Hindlimb muscle (tissue), 1 donor: Measurements from ENCODE around the gene CNDP2. TPM values are rescaled to one million over a fixed set of nuclear protein-coding genes. Genes with fewer than 3 reads are reported as not detected.

Experiments
- DNase-seq: peaks from one replicate; pipeline ENCODE4 v3.0.0-alpha.2; 2013
- polyA plus RNA-seq: library from polyadenylated mRNA; unstranded; fragments of 120-200 nt; gene quantifications from one replicate; pipeline ENCODE4 v1.2.1, GENCODE V29; 2013; ENCODE audit not compliant: insufficient read length

The CNDP2 gene
- polyA plus RNA-seq, 1 donor, result 55.1 TPM

DNA sequence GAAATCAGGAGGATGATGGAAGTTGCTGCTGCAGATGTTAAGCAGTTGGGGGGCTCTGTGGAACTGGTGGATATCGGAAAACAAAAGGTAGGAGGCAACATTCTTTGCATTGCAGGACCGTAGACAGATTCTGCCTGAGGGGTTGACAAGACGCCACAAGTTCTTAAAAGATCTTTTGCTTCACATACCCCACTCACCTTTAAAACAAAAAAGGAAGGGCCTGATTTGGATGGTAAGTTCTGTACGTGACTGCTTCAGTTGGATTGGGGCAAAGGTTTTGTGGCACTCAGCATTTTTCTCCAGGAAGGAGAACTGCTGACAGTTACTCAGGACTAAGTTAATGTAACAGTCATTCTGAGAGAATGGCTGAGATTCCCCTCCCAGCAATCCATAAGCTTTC lies 5.2 kb downstream of the CNDP2 start:
- DNase-seq, result no peak

- DNase-seq, result no peak
These were observed 7.0 kb downstream of the CNDP2 start for GRCh38 chr18:74503137-74503536.

DNA sequence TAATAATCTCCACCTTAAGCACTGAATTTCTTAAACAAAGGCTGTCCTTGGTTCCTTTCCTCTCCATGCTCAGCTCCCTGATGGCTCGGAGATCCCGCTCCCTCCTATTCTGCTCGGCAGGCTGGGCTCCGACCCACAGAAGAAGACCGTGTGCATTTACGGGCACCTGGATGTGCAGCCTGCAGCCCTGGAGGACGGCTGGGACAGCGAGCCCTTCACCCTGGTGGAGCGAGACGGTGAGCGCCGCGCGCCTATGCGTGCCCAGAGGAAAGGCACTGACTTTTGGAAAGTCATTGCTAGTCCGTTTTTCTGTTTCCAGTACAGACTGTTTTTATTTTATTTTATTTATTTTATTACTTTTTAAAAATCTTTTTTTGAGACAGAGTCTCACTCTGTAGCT lies 9.6 kb downstream of the CNDP2 start:
- DNase-seq, result no peak

DNA sequence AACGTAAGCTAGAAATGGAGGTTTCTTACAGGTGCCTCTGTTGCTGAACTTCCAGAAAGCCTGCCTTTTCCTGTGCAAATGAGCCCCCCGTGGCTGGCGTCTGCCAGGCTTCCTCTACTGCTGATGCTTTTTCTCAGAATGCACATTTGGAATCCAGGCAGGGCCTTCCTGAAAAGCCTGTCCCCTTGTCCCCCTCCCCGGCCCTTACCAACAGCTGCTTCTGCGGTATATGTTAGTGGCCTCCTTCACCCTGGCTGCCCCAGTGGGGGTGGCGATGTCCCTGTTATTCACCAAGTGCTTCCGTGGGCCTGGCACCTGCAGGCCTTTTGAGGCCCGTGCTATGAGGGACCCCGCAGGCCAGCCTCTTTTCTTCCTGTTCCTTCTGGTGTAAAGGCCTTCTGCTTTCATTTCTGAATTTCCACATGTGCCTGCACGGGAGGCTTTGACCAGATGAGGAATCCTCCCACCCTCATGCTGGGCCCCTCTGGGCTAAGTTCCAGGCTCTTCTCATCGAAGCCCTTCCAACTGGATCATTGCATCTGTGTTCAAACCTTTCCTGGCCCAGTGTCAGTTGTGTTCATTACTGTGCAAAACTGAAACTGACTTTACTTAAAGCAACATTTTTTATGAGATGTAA lies 10.4 kb downstream of the CNDP2 start:
- peak; percentile 94 for DNase-seq

- no peak for DNase-seq
These were observed 11.1 kb downstream of the CNDP2 start for GRCh38 chr18:74507097-74507881.

DNA sequence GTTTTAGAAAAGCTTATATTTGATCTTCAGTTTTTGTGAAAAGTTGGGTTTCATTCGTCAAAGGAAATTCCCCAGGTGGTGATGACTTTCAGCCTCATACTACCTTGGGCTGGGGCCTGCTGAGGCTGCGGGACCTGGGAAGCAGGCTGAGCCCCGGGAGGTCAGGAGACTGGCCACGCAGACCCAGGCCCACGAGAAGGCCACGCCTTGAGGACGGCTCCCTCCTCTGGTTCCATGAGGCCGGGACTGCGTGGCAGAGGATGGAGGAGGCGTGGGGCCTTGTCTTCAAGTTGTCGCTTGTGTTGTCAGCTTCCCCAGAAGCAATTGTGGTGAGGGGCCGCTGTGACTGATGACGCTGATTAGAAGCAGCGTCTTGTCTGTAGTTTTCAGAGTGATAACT lies 11.8 kb downstream of the CNDP2 start:
- DNase-seq, result no peak

- DNase-seq, result no peak
These were observed 12.2 kb downstream of the CNDP2 start for GRCh38 chr18:74508366-74508765.

DNA sequence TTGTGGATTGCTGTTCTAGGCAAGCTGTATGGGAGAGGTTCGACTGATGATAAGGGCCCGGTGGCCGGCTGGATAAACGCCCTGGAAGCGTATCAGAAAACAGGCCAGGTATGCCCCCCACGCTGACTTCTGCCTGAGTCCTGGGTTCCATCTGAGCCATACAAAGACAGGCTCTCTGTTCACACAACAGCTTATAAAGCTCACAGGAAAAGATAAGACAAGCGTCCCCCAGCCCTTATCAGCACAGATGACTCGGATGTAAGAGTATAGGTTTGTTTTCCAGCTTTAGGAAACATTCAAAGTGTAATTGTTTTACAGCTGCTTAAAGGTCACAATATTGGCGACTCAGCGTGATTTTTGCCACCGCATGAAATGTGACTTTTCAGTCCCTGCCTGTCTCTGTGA lies 12.7 kb downstream of the CNDP2 start:
- no peak for DNase-seq

DNA sequence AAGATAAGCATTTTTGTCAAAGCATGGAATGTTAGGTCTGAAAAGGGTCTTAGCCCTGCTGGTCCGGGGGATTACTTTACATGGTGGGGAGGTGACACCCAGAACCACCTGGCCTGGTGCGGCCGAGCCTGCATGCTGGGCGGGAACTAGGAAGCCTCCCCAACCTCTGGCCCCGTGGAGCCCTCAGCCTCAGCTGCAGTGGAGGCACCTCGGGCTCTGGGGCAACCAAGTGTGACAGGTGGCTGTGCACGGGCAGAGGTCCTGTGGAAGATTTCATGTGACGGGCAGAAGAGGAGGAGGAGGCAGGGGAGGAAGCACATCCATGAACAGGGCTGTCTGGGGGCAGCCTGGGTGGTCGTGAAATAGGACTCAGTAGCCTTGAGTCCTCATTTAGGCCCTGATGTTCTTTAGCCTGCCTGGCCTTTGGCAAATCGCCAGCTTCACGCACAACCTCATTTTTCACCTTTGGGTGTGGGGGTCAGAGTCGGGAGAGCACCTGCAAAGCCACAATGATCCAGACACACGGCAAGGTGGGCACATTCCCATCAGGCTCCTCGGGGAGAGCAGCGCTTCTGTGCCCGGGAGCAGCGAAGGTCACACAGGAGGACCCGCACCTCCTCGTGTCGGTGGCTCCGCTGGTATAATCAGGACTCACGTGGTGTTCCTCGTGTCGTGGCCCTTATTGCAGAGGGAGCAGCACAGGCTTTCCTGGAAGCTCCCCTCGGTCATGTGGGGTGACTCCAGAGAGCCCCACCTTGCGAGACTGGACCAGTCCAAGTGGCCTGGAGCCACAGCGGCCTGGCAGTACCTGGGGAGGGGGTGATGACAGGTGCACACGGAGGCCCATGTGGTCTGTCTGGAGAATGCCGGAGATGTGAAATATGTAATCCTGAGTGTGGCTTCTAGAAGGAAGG lies 13.9 kb downstream of the CNDP2 start:
- DNase-seq, result no peak

DNA sequence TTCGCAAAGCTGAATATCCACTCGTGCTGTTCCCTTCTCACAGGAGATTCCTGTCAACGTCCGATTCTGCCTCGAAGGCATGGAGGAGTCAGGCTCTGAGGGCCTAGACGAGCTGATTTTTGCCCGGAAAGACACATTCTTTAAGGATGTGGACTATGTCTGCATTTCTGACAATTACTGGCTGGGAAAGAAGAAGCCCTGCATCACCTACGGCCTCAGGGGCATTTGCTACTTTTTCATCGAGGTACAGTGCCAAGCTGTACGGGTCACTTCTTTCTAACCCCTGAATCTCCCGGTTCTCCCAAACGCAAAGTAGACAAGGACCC lies 14.6 kb downstream of the CNDP2 start:
- DNase-seq, result no peak

- DNase-seq, result no peak
These were observed 15.7 kb downstream of the CNDP2 start for GRCh38 chr18:74511823-74512222.

DNA sequence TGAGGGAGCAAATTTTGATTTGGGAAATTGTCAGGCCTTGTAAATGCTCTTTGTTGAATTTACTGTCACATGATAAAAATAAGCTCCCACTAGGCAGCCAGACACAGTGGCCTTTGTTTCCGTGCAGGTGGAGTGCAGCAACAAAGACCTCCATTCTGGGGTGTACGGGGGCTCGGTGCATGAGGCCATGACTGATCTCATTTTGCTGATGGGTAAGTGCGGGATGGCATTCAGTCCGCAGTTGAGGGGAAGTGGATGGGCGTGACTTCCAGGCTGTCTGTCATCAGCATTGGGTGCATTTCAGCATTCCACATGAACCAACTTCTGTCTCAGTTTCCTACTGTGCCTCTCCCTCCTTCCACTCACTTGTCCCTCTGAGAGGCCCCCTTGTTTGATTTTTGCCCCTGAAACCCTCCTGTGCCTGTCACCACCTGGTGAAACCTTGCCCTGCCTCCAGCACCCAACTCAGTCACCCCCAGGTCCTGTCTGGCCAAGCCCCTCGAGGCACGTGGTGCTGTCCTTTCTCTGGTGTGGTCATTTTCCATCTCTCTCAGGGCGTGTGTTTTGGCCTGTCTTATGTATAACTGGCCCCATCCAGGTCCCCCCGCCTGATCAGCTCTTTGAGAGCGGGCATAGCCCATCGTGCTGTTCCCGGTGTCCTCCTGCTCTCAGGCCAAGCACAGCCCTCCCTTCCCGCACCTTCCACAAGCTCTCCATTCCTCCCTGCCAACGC lies 16.3 kb downstream of the CNDP2 start:
- DNase-seq, result no peak

- no peak for DNase-seq
These were observed 17.2 kb downstream of the CNDP2 start for GRCh38 chr18:74513149-74513882.

- DNase-seq, result no peak
These were observed 17.7 kb downstream of the CNDP2 start for GRCh38 chr18:74513883-74514205.

- DNase-seq, result no peak
These were observed 18.8 kb downstream of the CNDP2 start for GRCh38 chr18:74514860-74515495.

GRCh38 chr18:74515620-74516231 lies 19.6 kb downstream of the CNDP2 start:
- DNase-seq, result no peak

GRCh38 chr18:74516271-74517235 lies 20.4 kb downstream of the CNDP2 start:
- no peak for DNase-seq

DNA sequence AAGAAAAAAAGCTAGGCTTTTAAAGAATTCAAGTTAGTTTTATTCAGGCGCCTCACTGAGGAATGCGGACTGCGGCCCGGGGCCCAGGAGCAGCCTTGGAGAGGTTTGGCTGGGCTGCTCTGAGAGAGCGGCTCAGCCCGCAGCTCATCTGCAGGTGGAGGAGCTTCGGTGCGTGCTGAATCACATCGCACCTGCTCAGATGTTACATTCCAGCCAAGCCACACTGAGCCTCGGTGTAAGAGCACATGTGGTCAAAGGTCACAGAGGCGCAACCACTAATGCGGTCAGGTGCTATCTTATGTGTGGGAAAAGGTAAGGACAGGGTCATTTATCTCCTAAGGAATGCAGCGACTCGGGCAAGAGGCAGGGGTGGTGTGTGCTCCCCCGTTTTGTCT lies 21.1 kb downstream of the CNDP2 start:
- DNase-seq, result no peak

GRCh38 chr18:74518456-74519295 lies 22.5 kb downstream of the CNDP2 start:
- DNase-seq, result no peak
